GM12892 (cell line): Measurements from ENCODE around the gene ZFX.

Experiments
- DNase-seq: peaks from one replicate; pipeline ENCODE4 v3.0.0; 2011; ENCODE audit not compliant: insufficient read length
- FAIRE-seq: peaks from 2 replicates; lab custom pipeline; 2011; peaks lifted over from hg19 to GRCh38; lab: Jason Lieb, UNC
- POLR2A ChIP-seq: IDR thresholded peaks from 2 replicates; pipeline ENCODE4 v1.6.1; 2011; ENCODE audit warnings: low read depth, low read length, control low read depth
- POLR2AphosphoS5 ChIP-seq: IDR thresholded peaks from 2 replicates; pipeline ENCODE4 v1.6.1; 2011; ENCODE audit warnings: low read depth, low read length, control low read depth
- TAF1 ChIP-seq: IDR thresholded peaks from 2 replicates; pipeline ENCODE4 v1.6.1; 2011; ENCODE audit warnings: low read depth, mild to moderate bottlenecking, control low read depth, low read length, borderline replicate concordance

Gene ZFX

GRCh38 chrX:24207826-24208225 is 58.3 kb downstream of the ZFX start:
- TF ChIP-seq TAF1 (no peak), POLR2AphosphoS5 (no peak), POLR2A (no peak)
- FAIRE-seq: no peak
- no peak for DNase-seq

- DNase-seq (no peak), FAIRE-seq (peak; percentile 81)
- no peak for TF ChIP-seq POLR2AphosphoS5
- TF ChIP-seq POLR2A: no peak
- TF ChIP-seq TAF1: no peak
Observed at GRCh38 chrX:24208496-24209240, 59.1 kb downstream of the ZFX start.

DNA sequence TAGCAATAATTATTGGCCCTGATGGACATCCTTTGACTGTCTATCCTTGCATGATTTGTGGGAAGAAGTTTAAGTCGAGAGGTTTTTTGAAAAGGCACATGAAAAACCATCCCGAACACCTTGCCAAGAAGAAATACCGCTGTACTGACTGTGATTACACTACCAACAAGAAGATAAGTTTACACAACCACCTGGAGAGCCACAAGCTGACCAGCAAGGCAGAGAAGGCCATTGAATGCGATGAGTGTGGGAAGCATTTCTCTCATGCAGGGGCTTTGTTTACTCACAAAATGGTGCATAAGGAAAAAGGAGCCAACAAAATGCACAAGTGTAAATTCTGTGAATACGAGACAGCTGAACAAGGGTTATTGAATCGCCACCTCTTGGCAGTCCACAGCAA is 60.7 kb downstream of the ZFX start:
- TF ChIP-seq TAF1 (no peak), POLR2AphosphoS5 (no peak), POLR2A (no peak)
- peak; percentile 56 for FAIRE-seq
- DNase-seq: no peak

DNA sequence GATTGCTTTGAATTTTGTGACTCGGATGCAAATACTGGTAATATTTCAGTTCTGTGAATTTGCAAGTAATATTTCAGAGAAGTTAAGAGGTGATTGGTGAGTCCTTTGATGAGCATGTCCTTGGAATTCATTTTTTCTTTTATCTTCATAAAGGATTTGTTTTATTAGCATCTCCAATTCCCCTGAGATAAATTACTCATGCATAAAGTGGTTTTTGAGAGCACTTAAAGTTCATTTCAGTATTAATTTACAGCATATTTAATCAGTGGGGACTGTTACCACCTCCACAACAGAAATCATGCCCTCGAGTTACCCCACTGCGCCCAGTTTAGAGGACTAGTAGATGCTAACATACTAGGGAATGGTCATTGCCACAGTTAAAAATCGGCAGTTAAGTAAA is 65.0 kb downstream of the ZFX start:
- peak; percentile 67 for FAIRE-seq
- no peak for DNase-seq
- no peak for TF ChIP-seq TAF1
- TF ChIP-seq POLR2A: no peak
- no peak for TF ChIP-seq POLR2AphosphoS5

GRCh38 chrX:24215272-24215671 is 65.7 kb downstream of the ZFX start:
- no peak for DNase-seq
- FAIRE-seq: no peak

GRCh38 chrX:24216037-24216436 is 66.5 kb downstream of the ZFX start:
- TF ChIP-seq TAF1 (no peak), POLR2AphosphoS5 (no peak), POLR2A (no peak)
- FAIRE-seq (peak; percentile 73), DNase-seq (no peak)

More at GRCh38 chrX:24215272-24215671, 65.7 kb downstream of the ZFX start:
- TF ChIP-seq POLR2A (no peak), TAF1 (no peak), POLR2AphosphoS5 (no peak; the same call in 1 of the 2 replicates)

- DNase-seq: no peak
- FAIRE-seq: no peak
- no peak for TF ChIP-seq POLR2AphosphoS5
- no peak for TF ChIP-seq TAF1
- TF ChIP-seq POLR2A: no peak
Observed at GRCh38 chrX:24216827-24217226, 67.3 kb downstream of the ZFX start.

DNA sequence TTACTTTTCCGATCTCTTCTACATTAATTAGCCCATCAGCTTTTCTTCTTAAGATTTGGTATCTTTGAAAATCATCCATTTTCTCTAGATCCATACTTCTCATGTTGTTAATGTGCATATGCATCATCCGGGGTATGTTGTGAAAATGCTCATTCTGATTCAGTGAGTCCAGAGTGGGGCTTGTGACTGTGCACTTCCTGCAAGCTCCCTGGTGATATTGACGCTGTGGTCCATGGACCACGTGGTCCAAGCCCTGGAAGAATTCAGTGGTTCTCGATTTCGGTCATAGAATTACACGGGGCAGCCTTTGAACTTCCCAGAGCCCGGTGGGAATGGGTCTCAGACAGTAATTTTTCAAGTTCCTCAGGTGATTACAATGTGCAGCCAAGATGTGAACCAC is 69.8 kb downstream of the ZFX start:
- TF ChIP-seq TAF1: no peak
- TF ChIP-seq POLR2A: no peak
- TF ChIP-seq POLR2AphosphoS5: no peak
- DNase-seq (no peak), FAIRE-seq (no peak)

- no peak for TF ChIP-seq POLR2AphosphoS5
- no peak for DNase-seq
- FAIRE-seq: no peak
Observed at GRCh38 chrX:24221872-24222271, 72.3 kb downstream of the ZFX start.

DNA sequence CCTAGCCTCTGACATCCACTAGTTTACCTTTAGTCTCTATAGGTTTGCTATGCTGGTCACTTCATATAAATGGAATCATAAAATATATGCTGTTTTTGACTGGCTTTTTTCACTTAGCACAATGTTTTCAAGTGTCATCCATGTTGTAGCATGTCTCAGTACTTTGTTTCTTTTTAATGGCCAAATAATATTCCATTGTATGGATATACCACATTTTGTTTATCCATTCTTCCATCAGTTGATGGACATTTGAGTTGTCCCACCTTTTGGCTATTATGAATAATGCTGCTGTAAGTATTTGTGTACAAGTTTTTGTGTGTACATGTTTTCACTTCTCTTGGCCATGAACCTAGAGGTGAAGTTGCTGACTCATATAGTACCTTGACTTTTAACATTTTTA is 75.7 kb downstream of the ZFX start:
- DNase-seq (no peak), FAIRE-seq (no peak)
- TF ChIP-seq POLR2AphosphoS5 (no peak), TAF1 (no peak)

GRCh38 chrX:24226176-24226575 is 76.6 kb downstream of the ZFX start:
- no peak for DNase-seq
- no peak for FAIRE-seq
- TF ChIP-seq TAF1: no peak
- TF ChIP-seq POLR2AphosphoS5: no peak
- TF ChIP-seq POLR2A: no peak

DNA sequence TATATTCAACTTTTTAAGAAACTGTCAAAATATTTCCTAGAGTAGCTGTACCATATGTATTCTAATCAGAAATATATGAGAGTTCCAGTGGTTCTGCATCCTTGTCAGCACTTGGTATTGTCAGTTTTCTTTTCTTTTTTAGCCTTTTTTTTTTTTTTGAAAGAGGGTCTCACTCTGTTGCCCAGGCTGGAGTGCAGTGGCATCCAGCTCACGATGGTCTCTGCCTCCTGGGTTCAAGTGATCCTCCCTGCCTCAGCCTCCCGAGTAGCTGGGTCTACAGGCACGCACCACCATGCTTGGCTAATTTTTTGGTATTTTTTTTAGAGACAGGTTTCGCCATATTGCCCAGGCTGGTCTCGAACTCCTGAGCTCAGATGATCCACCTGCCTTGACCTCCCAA is 79.1 kb downstream of the ZFX start:
- TF ChIP-seq POLR2A (no peak), TAF1 (no peak), POLR2AphosphoS5 (no peak)
- FAIRE-seq: no peak

DNA sequence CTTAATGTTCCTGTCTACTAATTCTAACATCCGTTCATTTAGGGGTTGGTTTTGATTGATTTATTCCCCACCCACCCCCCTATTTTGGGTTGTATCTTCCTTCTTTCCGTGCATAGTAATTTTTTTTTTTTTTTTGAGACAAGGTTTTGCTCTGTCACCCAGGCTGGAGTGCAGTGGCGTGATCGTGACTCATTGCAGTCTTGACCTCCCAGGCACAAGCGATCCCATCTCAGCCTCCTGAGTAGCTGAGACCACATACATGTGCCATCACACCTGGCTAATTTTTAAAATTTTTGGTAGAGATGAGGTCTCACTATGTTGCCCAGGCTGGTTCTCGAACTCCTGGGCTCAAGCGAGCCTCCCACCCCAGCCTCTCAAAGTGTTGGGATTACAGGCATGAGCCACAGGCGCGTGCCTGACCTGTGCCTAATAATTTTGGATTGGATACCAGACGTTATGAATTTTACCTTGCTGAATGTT is 79.9 kb downstream of the ZFX start:
- TF ChIP-seq POLR2AphosphoS5: no peak
- TF ChIP-seq POLR2A: no peak
- FAIRE-seq (no peak), DNase-seq (no peak)

More for the DNA sequence above, 79.1 kb downstream of the ZFX start:
- no peak for DNase-seq
